Osteocyte (in vitro differentiated cells): ENCODE measurements around the gene C5orf15. TPM values are rescaled to one million over a fixed set of nuclear protein-coding genes. Genes with fewer than 3 reads are reported as not detected.

Experiments
- DNase-seq: peaks from one replicate; pipeline ENCODE4 v3.0.0; 2021; ENCODE audit warnings: mixed read lengths; ENCODE audit not compliant: unreplicated experiment; ENCODE audit errors: extremely low spot score
- H3K27ac Mint-ChIP-seq: one replicate; pipeline ENCODE4 v1.8.0; 2021; ENCODE audit warnings: mild to moderate bottlenecking, mixed read lengths; ENCODE audit not compliant: unreplicated experiment
- H3K27me3 Mint-ChIP-seq: one replicate; pipeline ENCODE4 v1.8.0; 2021; ENCODE audit warnings: mixed read lengths; ENCODE audit not compliant: unreplicated experiment
- H3K36me3 Mint-ChIP-seq: one replicate; pipeline ENCODE4 v1.8.0; 2021; ENCODE audit warnings: mixed read lengths; ENCODE audit not compliant: unreplicated experiment
- H3K4me1 Mint-ChIP-seq: one replicate; pipeline ENCODE4 v1.8.0; 2021; ENCODE audit warnings: mixed read lengths; ENCODE audit not compliant: unreplicated experiment
- H3K4me3 Mint-ChIP-seq: one replicate; pipeline ENCODE4 v1.8.0; 2021; ENCODE audit warnings: mild to moderate bottlenecking, moderate library complexity, mixed read lengths; ENCODE audit not compliant: unreplicated experiment
- H3K9me3 Mint-ChIP-seq: one replicate; pipeline ENCODE4 v1.8.0; 2021; ENCODE audit warnings: mixed read lengths; ENCODE audit not compliant: unreplicated experiment
- long read RNA-seq: library from polyadenylated mRNA; unstranded; transcript quantifications from one replicate; pipeline ENCODE4 v2.0.0, GENCODE V29; 2021
- total RNA-seq: library from RNA; stranded (reverse); gene quantifications from 2 replicates; pipeline ENCODE4 v1.2.1, GENCODE V29; 2021
- TF ChIP-seq, protein P1 (sequence below): fragments of 200-600 bp; sonication (generic); IDR thresholded peaks from 2 replicates; pipeline ENCODE4 v1.5.0; 2021; ENCODE audit warnings: antibody characterized with exemption, mild to moderate bottlenecking, moderate library complexity

The C5orf15 gene
- 58.9 and 62.6 TPM in 2 replicates for total RNA-seq
- long read RNA-seq, transcript C5orf15-201 (3 exons, 2,358 nt) = major isoform, 844 of 886 reads
- long read RNA-seq, partial matches to known transcripts = 9 of 886 reads
- long read RNA-seq, other reads (novel, unspliced or antisense) = 33 of 886 reads

- Mint-ChIP-seq H3K27ac (peak within 1 kb of the TSS; percentile 97), H3K4me3 (peak within 1 kb of the TSS; percentile 98), H3K36me3 (peaks cover 7% of the 10 kb centered on the region), H3K27me3 (no peaks in the 10 kb centered on the region), H3K4me1 (peaks cover 37% of the 10 kb centered on the region), H3K9me3 (no peaks in the 10 kb centered on the region)
- DNase-seq = peak; percentile 96
- TF ChIP-seq, protein P1, sequence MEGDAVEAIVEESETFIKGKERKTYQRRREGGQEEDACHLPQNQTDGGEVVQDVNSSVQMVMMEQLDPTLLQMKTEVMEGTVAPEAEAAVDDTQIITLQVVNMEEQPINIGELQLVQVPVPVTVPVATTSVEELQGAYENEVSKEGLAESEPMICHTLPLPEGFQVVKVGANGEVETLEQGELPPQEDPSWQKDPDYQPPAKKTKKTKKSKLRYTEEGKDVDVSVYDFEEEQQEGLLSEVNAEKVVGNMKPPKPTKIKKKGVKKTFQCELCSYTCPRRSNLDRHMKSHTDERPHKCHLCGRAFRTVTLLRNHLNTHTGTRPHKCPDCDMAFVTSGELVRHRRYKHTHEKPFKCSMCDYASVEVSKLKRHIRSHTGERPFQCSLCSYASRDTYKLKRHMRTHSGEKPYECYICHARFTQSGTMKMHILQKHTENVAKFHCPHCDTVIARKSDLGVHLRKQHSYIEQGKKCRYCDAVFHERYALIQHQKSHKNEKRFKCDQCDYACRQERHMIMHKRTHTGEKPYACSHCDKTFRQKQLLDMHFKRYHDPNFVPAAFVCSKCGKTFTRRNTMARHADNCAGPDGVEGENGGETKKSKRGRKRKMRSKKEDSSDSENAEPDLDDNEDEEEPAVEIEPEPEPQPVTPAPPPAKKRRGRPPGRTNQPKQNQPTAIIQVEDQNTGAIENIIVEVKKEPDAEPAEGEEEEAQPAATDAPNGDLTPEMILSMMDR = peak; percentile 30
These were observed at the start of gene C5orf15 for GRCh38 chr5:133968204-133968980. TSS of gene C5orf15 (minus strand) at chr5:133968625. CDS start at chr5:133968584, 41 bp downstream.

- H3K9me3 Mint-ChIP-seq = no peaks in the 10 kb centered on the region
- no peaks in the 10 kb centered on the region for H3K36me3 Mint-ChIP-seq
- peaks cover 12% of the 10 kb centered on the region for H3K4me1 Mint-ChIP-seq
- TF ChIP-seq, protein P1 = no peak
- H3K27ac Mint-ChIP-seq = no peak overlapping the region
- DNase-seq = no peak
- peaks cover 10% of the 10 kb centered on the region for H3K27me3 Mint-ChIP-seq
- no peak overlapping the region for H3K4me3 Mint-ChIP-seq
These were observed 39.9 kb upstream of the C5orf15 start for GRCh38 chr5:134008266-134008749.

- H3K9me3 Mint-ChIP-seq = no peaks in the 10 kb centered on the region
- TF ChIP-seq, protein P1 = no peak
- H3K36me3 Mint-ChIP-seq = no peaks in the 10 kb centered on the region
- H3K27me3 Mint-ChIP-seq = peaks cover 4% of the 10 kb centered on the region
- H3K4me3 Mint-ChIP-seq = peak overlapping the region; percentile 22
- H3K27ac Mint-ChIP-seq = no peak overlapping the region
- H3K4me1 Mint-ChIP-seq = peaks cover 18% of the 10 kb centered on the region
- no peak for DNase-seq
These were observed 39.3 kb upstream of the C5orf15 start for GRCh38 chr5:134007581-134008265.

DNA sequence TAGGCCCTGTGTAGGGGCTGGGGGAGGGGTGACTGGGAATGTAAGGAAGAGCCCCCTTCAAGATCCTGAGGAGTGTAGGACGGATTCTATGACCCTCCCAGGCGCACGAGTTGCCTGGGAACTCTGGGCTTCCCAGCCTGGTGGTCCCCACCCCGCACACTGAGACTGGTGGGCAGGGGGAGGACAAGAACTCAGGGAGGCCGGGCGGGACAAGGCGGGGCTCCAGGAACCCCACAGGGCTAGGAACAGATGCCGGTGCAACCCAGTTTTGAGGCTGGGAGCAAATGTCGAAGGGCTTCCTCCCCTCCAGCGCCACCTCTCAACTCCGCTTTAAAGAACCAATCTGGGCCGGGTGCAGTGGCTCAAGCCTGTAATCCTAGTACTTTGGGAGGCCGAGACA, 37.7 kb upstream of the C5orf15 start:
- peak overlapping the region; percentile 97 for H3K27ac Mint-ChIP-seq
- no peaks in the 10 kb centered on the region for H3K9me3 Mint-ChIP-seq
- H3K27me3 Mint-ChIP-seq = no peaks in the 10 kb centered on the region
- peaks cover 4% of the 10 kb centered on the region for H3K36me3 Mint-ChIP-seq
- peak overlapping the region; percentile 88 for H3K4me3 Mint-ChIP-seq
- TF ChIP-seq, protein P1 = no peak
- DNase-seq = no peak
- H3K4me1 Mint-ChIP-seq = peaks cover 28% of the 10 kb centered on the region
